Vagina (tissue), 2 donors: Measurements from ENCODE around the gene PDLIM4. TPM values are rescaled to one million over a fixed set of nuclear protein-coding genes. Genes with fewer than 3 reads are reported as not detected.

ENCODE experiments used
- DNase-seq, 2 donors: peaks; one replicate each; pipeline ENCODE4 v3.0.0-alpha.2; 2017; ENCODE audit errors: extremely low spot score in 2 of 2
- H3K27ac ChIP-seq: fragments of 200-600 bp; sonication (generic); one replicate; pipeline ENCODE4 v1.5.1; 2019
- H3K27me3 ChIP-seq: fragments of 200-600 bp; sonication (generic); one replicate; pipeline ENCODE4 v1.5.1; 2019
- H3K36me3 ChIP-seq, 2 donors: fragments of 200-600 bp; sonication (generic); one replicate each; pipeline ENCODE4 v1.5.1; 2017 to 2019
- H3K4me1 ChIP-seq: fragments of 200-600 bp; sonication (generic); one replicate; pipeline ENCODE4 v1.5.1; 2019
- H3K4me3 ChIP-seq, 2 donors: fragments of 200-600 bp; sonication (generic); 1 replicate in 1 of 2; 2 replicates in 1 of 2; pipeline ENCODE4 v1.5.1; 2016 to 2019
- H3K9me3 ChIP-seq: fragments of 200-600 bp; sonication (generic); one replicate; pipeline ENCODE4 v1.5.1; 2019
- POLR2A ChIP-seq, 2 donors: fragments of 450-650 bp; IDR thresholded peaks; one replicate each; pipeline ENCODE4 v1.6.1; 2017; ENCODE audit warnings: antibody characterized with exemption in 2 of 2, mild to moderate bottlenecking in 2 of 2, moderate library complexity in 2 of 2
- POLR2AphosphoS5 ChIP-seq, 2 donors: sonication (generic); formaldehyde crosslinking; IDR thresholded peaks; one replicate each; pipeline ENCODE4 v1.9.0; 2017; ENCODE audit warnings: antibody characterized with exemption in 2 of 2, mild to moderate bottlenecking in 2 of 2, low read depth in 1 of 2; ENCODE audit not compliant: insufficient read depth in 1 of 2
- intact Hi-C: fragments of 100-400 bp; cut with DNase I; formaldehyde crosslinking; loops from one replicate; pipeline ENCODE4 v1.15.1; 2023
- total RNA-seq: library from RNA; depleted of rRNA; stranded (reverse); fragments of >200 nt; gene quantifications from one replicate; pipeline ENCODE4 v1.2.3, GENCODE V29; 2016
- TF ChIP-seq, protein P1 (sequence below), 3 experiments: fragments of 450-650 bp in 2 of 3; fragments of 200-600 bp in 1 of 3; sonication (generic) in 1 of 3; IDR thresholded peaks; one replicate each; pipeline ENCODE4 v1.5.1; 2017 to 2019; ENCODE audit warnings: antibody characterized with exemption in 3 of 3, mild to moderate bottlenecking in 2 of 3, moderate library complexity in 2 of 3

PDLIM4 gene
- total RNA-seq, 1 donor from 2014 or later: 76.4 TPM

DNA sequence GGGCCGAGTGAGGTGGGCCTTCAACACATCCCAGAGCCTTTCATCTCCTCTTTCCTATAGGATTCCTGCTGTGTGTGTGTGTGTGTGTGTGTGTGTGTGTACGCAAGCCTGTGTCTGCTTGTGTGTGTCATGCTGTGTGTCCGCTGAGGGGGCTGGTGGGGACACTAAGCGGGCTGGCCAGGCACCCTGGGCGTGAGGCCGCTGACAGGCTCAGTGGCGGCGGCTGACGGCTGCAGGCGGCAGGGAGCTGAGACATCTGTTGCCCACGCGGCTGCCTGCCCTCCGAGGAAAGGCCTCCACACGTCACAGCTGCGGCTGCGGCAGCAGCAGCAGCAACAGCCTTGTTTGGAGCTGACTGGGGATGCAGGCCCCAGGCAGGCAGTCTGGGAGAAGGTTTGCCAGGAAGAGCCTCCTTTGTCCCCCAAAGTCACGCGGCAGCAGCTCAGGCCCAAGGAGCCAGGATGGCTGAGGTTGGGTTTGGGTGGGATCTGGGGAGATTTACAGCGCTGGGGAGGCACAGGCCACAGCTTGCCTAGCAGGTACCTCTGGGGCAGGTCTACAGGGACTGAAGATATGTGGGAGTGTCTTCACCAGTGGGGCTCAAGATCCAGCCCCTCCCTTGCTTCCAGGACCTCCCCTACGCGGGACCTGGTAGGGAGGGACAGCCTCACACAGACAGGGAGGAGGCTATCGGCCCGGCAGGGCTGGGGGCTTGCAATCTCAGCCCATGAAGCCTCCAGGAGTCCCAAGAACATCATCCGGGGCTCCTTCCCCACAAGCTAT lies 1.8 kb downstream of the PDLIM4 start:
- TF ChIP-seq, protein P1, sequence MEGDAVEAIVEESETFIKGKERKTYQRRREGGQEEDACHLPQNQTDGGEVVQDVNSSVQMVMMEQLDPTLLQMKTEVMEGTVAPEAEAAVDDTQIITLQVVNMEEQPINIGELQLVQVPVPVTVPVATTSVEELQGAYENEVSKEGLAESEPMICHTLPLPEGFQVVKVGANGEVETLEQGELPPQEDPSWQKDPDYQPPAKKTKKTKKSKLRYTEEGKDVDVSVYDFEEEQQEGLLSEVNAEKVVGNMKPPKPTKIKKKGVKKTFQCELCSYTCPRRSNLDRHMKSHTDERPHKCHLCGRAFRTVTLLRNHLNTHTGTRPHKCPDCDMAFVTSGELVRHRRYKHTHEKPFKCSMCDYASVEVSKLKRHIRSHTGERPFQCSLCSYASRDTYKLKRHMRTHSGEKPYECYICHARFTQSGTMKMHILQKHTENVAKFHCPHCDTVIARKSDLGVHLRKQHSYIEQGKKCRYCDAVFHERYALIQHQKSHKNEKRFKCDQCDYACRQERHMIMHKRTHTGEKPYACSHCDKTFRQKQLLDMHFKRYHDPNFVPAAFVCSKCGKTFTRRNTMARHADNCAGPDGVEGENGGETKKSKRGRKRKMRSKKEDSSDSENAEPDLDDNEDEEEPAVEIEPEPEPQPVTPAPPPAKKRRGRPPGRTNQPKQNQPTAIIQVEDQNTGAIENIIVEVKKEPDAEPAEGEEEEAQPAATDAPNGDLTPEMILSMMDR (IDR thresholded peaks at IDR 0.05): no peak
- TF ChIP-seq POLR2A (IDR thresholded peaks at IDR 0.05) (peak in 1 of 2 donors; percentile 13), POLR2AphosphoS5 (IDR thresholded peaks at IDR 0.05; ENCODE audit: insufficient read depth in 1 of 2, low read depth in 1 of 2) (peak in 1 of 2 donors; percentile 85)
- Histone ChIP-seq H3K36me3 (peaks cover 0 to 7% of the 10 kb centered on the region in 2 donors), H3K4me3 (peak overlapping the region; percentile 80 to 81), H3K27ac (peak overlapping the region; percentile 99), H3K4me1 (peaks cover 91% of the 10 kb centered on the region), H3K9me3 (no peaks in the 10 kb centered on the region), H3K27me3 (no peaks in the 10 kb centered on the region)
- DNase-seq: peak in 1 of 2 donors; percentile 93
- intact Hi-C loops: loop anchor here (10.0 kb wide), 1 partner anchor 116 kb away; no protein-coding TSS in a partner anchor

DNA sequence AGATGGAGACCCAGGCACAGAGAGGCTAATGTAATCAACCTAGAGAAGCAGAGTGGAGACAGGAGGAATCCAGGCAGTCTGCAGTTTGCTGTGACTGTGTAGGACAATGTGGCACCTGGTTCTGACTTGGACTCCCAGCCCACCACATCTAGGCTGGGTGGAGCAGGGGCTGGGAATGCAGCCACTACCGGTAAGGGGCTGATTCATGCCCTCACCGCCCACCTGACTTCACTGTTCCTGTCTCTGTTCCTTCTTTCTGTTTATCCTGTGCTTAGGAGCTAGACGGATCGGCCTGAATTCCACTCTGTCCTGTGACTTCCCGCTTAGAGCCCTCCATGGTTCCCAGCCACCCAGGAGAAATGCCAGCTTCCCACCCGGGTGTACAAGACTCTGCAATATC lies 2.6 kb downstream of the PDLIM4 start:
- H3K4me1 ChIP-seq: peaks cover 91% of the 10 kb centered on the region

GRCh38 chr5:132260714-132261551 lies 3.4 kb downstream of the PDLIM4 start:
- Histone ChIP-seq H3K9me3 (no peaks in the 10 kb centered on the region), H3K27me3 (no peaks in the 10 kb centered on the region), H3K27ac (peak overlapping the region; percentile 99), H3K4me3 (no peak overlapping the region), H3K36me3 (peaks cover 0 to 7% of the 10 kb centered on the region in 2 donors), H3K4me1 (peaks cover 94% of the 10 kb centered on the region)
- DNase-seq: peak in 1 of 2 donors; percentile 87
- intact Hi-C loops: loop anchor here (2.0 kb wide), 1 partner anchor 34 kb away; the partner anchor contains the start of gene SLC22A4
- TF ChIP-seq POLR2AphosphoS5 (IDR thresholded peaks at IDR 0.05; ENCODE audit: insufficient read depth in 1 of 2, low read depth in 1 of 2) (no peak), POLR2A (IDR thresholded peaks at IDR 0.05) (no peak)

More for the DNA sequence above, 2.6 kb downstream of the PDLIM4 start:
- Histone ChIP-seq H3K27me3 (no peaks in the 10 kb centered on the region), H3K36me3 (peaks cover 0 to 7% of the 10 kb centered on the region in 2 donors), H3K4me3 (peak overlapping the region; percentile 80 to 81), H3K27ac (peak overlapping the region; percentile 99), H3K9me3 (no peaks in the 10 kb centered on the region)
- peak in 1 of 2 donors; percentile 84 for DNase-seq
- TF ChIP-seq POLR2A (IDR thresholded peaks at IDR 0.05) (no peak), POLR2AphosphoS5 (IDR thresholded peaks at IDR 0.05; ENCODE audit: insufficient read depth in 1 of 2, low read depth in 1 of 2) (no peak)
- TF ChIP-seq, protein P1 (IDR thresholded peaks at IDR 0.05): no peak
- intact Hi-C loops: loop anchor here (2.0 kb wide), 1 partner anchor 35 kb away; the partner anchor contains the start of gene SLC22A4

DNA sequence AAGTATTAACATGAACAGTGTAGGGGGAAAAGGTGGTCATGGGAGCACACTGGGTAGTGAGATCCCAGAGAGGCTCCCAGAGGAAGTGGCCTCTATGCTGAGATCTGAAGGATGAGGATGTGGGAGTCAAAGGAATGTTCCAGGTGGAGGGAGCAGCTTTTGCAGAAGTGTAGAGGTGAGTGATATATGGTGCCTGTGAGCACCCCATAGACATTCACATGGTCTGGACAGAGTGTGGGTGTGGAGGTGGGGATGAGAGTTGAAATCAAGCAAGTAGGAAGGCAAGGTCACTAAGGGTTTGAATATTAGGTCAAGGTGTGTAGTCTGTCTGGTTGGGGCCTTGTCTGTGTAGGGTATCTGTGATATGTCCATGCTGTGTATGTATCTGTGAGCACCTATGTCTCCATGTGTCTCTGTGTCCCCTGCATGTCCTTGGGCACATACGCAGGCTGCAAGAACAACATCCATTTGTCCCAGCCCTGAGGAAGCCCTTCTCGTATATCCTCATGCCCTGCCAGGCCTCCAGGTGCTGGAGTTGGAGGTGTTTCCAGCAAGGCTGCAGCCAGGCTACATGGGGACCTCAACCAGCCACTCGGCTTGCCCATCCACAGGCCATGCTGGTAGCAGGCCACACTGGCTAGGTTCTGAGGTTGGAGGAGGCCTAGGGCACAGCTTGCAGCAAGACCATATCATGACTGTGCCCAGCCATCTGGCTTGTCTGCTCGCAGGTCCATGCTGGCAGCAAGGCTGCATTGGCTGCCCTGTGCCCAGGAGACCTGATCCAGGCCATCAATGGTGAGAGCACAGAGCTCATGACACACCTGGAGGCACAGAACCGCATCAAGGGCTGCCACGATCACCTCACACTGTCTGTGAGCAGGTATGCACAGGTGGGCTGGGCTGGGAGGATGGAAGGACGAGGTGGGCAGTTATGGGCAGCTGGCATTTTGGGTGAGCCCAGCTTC lies 4.7 kb downstream of the PDLIM4 start:
- no peak overlapping the region for H3K4me3 ChIP-seq
- peak in 1 of 2 donors; percentile 86 for DNase-seq

More for the DNA sequence above, 4.7 kb downstream of the PDLIM4 start:
- TF ChIP-seq POLR2A (IDR thresholded peaks at IDR 0.05) (no peak), POLR2AphosphoS5 (IDR thresholded peaks at IDR 0.05; ENCODE audit: insufficient read depth in 1 of 2, low read depth in 1 of 2) (no peak)
- TF ChIP-seq, protein P1 (IDR thresholded peaks at IDR 0.05): no peak
- Histone ChIP-seq H3K27ac (peak overlapping the region; percentile 77), H3K36me3 (peaks cover 0 to 16% of the 10 kb centered on the region in 2 donors), H3K4me1 (peaks cover 92% of the 10 kb centered on the region), H3K27me3 (no peaks in the 10 kb centered on the region), H3K9me3 (no peaks in the 10 kb centered on the region)
- intact Hi-C loops: loop anchor here (2.0 kb wide), 1 partner anchor 33 kb away; the partner anchor contains the start of gene SLC22A4
